Endothelial cell of umbilical vein (primary cell): Measurements from ENCODE around the gene HIPK4. TPM values are rescaled to one million over a fixed set of nuclear protein-coding genes. Genes with fewer than 3 reads are reported as not detected.

Experiments used
- BruUV-seq: library from RNA; stranded (reverse); fragments of 400-500 nt; replicated peaks from 2 replicates; lab custom pipeline; 2021; lab: Mats Ljungman, UMichigan
- CTCF ChIA-PET: fragments of 300-600, 350-600 bp; sonication (Branson Sonifier 250); formaldehyde crosslinking; loops from one replicate; lab custom pipeline; 2021; ENCODE audit warnings: antibody characterized with exemption, inconsistent platforms; lab: Charles Lee
- POLR2A ChIA-PET: fragments of 300-600, 350-600 bp; sonication (Branson Sonifier 250); formaldehyde crosslinking; loops from one replicate; lab custom pipeline; 2021; ENCODE audit warnings: antibody characterized with exemption, inconsistent platforms; lab: Charles Lee
- DNase-seq: peaks from one replicate; pipeline ENCODE4 v3.0.0-alpha.2; 2011; ENCODE audit warnings: low read depth, low spot score
- FAIRE-seq: peaks from 2 replicates; lab custom pipeline; 2011; peaks lifted over from hg19 to GRCh38; lab: Jason Lieb, UNC
- H2AFZ ChIP-seq: 2 replicates; pipeline ENCODE4 v1.6.0; 2012; ENCODE audit warnings: low read depth, low read length, control low read depth, inconsistent platforms
- H3K27ac ChIP-seq: 2 replicates; pipeline ENCODE4 v1.5.1; 2011; ENCODE audit warnings: low read depth, mild to moderate bottlenecking, control low read depth, low read length, moderate library complexity; ENCODE audit not compliant: insufficient read depth
- H3K27me3 ChIP-seq, 2 experiments: 2 replicates each; pipeline versions ENCODE4 v1.6.0 to v1.6.1; 2011; ENCODE audit warnings: low read length in 2 of 2, mixed read lengths in 1 of 2; ENCODE audit not compliant: control insufficient read depth in 2 of 2, insufficient read depth in 2 of 2
- H3K36me3 ChIP-seq, 2 experiments: 2 replicates in 1 of 2; 3 replicates in 1 of 2; pipeline ENCODE4 v1.5.1; 2011; ENCODE audit warnings: low read length in 2 of 2, mild to moderate bottlenecking in 1 of 2, moderate library complexity in 1 of 2; ENCODE audit not compliant: control insufficient read depth in 2 of 2, insufficient read depth in 2 of 2; ENCODE audit errors: extremely low read depth in 1 of 2
- H3K4me1 ChIP-seq: 3 replicates; pipeline ENCODE4 v1.5.1; 2011; ENCODE audit warnings: mild to moderate bottlenecking, low read length; ENCODE audit not compliant: control insufficient read depth, insufficient read depth; ENCODE audit errors: extremely low read depth
- H3K4me2 ChIP-seq: 2 replicates; pipeline ENCODE4 v1.6.1; 2011; ENCODE audit warnings: low read length, control low read depth, mixed read lengths; ENCODE audit not compliant: insufficient read depth
- H3K4me3 ChIP-seq, 3 experiments: fragments of 200-600 bp in 1 of 3; sonication (generic), shearing (Covaris generic) in 1 of 3; replicated peaks in 1 of 3; 2 replicates each; pipeline ENCODE4 v1.5.1; 2011 to 2016; ENCODE audit warnings: control low read depth in 3 of 3, low read length in 3 of 3, mild to moderate bottlenecking in 2 of 3, inconsistent platforms in 1 of 3, low read depth in 1 of 3, moderate library complexity in 1 of 3; ENCODE audit not compliant: insufficient read depth in 1 of 3
- H3K79me2 ChIP-seq: 2 replicates; pipeline ENCODE4 v1.6.0; 2012; ENCODE audit warnings: low read length, inconsistent platforms; ENCODE audit not compliant: control insufficient read depth, insufficient read depth
- H3K9ac ChIP-seq: replicated peaks from 2 replicates; pipeline ENCODE3; 2011; ENCODE audit warnings: low read length, control low read depth; ENCODE audit not compliant: insufficient read depth; ENCODE audit errors: extremely low read depth
- H3K9me1 ChIP-seq: replicated peaks from 3 replicates; pipeline ENCODE4 v1.6.0; 2011; ENCODE audit warnings: mild to moderate bottlenecking, low read length; ENCODE audit not compliant: control insufficient read depth, insufficient read depth; ENCODE audit errors: extremely low read depth
- H3K9me3 ChIP-seq: replicated peaks from 2 replicates; pipeline ENCODE4 v1.5.1; 2012; ENCODE audit warnings: low read length, inconsistent platforms; ENCODE audit not compliant: control insufficient read depth, insufficient read depth
- H4K20me1 ChIP-seq: replicated peaks from 2 replicates; pipeline ENCODE3; 2011; ENCODE audit warnings: mild to moderate bottlenecking, low read length; ENCODE audit not compliant: control insufficient read depth, insufficient read depth; ENCODE audit errors: extremely low read depth
- CTCF ChIP-seq, 2 donors: IDR thresholded peaks; 1 replicate in 1 of 2; 2 replicates in 1 of 2; pipeline ENCODE4 v1.5.1; 2011; ENCODE audit warnings: low read length in 2 of 2, mild to moderate bottlenecking in 2 of 2, moderate library complexity in 2 of 2, control low read depth in 1 of 2, inconsistent platforms in 1 of 2, low read depth in 1 of 2; ENCODE audit not compliant: insufficient read depth in 1 of 2; ENCODE audit errors: extremely low read depth in 1 of 2
- EZH2 ChIP-seq: IDR thresholded peaks from 2 replicates; pipeline ENCODE4 v1.6.1; 2012; ENCODE audit warnings: borderline replicate concordance, low read depth, mild to moderate bottlenecking, moderate library complexity, low read length, inconsistent platforms; ENCODE audit not compliant: severe bottlenecking
- FOS ChIP-seq: IDR thresholded peaks from 2 replicates; pipeline ENCODE4 v1.6.1; 2011; ENCODE audit warnings: mild to moderate bottlenecking, low read length, moderate library complexity, borderline replicate concordance; ENCODE audit not compliant: insufficient read depth
- GATA2 ChIP-seq: IDR thresholded peaks from 2 replicates; pipeline ENCODE4 v1.7.0; 2011; ENCODE audit warnings: low read depth, mild to moderate bottlenecking, moderate library complexity, mixed read lengths, low read length; ENCODE audit not compliant: insufficient read length, insufficient read depth
- JUN ChIP-seq: IDR thresholded peaks from 2 replicates; pipeline ENCODE4 v1.6.1; 2011; ENCODE audit warnings: borderline replicate concordance, low read depth; ENCODE audit not compliant: insufficient read length, insufficient read depth
- MAX ChIP-seq: IDR thresholded peaks from 2 replicates; pipeline ENCODE4 v1.6.1; 2011; ENCODE audit not compliant: insufficient read depth, insufficient read length
- MYC ChIP-seq: IDR thresholded peaks from one replicate; pipeline ENCODE4 v1.6.1; 2011; ENCODE audit warnings: mild to moderate bottlenecking, low read depth, low read length
- POLR2A ChIP-seq: IDR thresholded peaks from 2 replicates; pipeline ENCODE4 v1.6.1; 2012; ENCODE audit warnings: low read depth, mild to moderate bottlenecking, control low read depth, low read length
- POLR2AphosphoS5 ChIP-seq: IDR thresholded peaks from 2 replicates; pipeline ENCODE4 v1.6.1; 2012; ENCODE audit warnings: low read depth, mild to moderate bottlenecking, control low read depth, low read length, moderate library complexity; ENCODE audit not compliant: insufficient read depth
- dilution Hi-C: fragments of 300-500 bp; cut with MboI; formaldehyde crosslinking; loops from one replicate; pipeline ENCODE4 v1.15.0; 2019; ENCODE audit warnings: low sequenced_read_pairs; ENCODE audit not compliant: extremely low pct_ligation_motif_present
- intact Hi-C: fragments of 100-400 bp; cut with micrococcal nuclease; formaldehyde crosslinking; loops from one replicate; pipeline ENCODE4 v1.10.0; 2022
- polyA plus RNA-seq, 4 experiments: library from polyadenylated mRNA; depleted of rRNA in 3 of 4; stranded (reverse) in 3 of 4; unstranded in 1 of 4; fragments of >200 nt; gene quantifications; 2 replicates each; pipeline versions ENCODE4 v1.2.1 to v1.2.3, GENCODE V29; 2011 to 2012; ENCODE audit warnings: missing spikeins in 1 of 4
- total RNA-seq: library from RNA; stranded (reverse); gene quantifications from 2 replicates; pipeline ENCODE4 v1.2.3, GENCODE V29; 2021

HIPK4 gene
- total and polyA plus RNA-seq, 2 donors (not counting 3 experiments of a cell fraction or from before 2014, with no cell fraction given), result 0.12 TPM; not detected in 1

GRCh38 chr19:40366697-40367561 lies 23.1 kb downstream of the HIPK4 start:
- peaks cover 3% of the 10 kb centered on the region for H3K4me1 ChIP-seq
- CTCF ChIA-PET, result no interaction called here
- H3K4me3 ChIP-seq, result no peak overlapping the region
- no peaks in the 10 kb centered on the region for H3K27me3 ChIP-seq
- H3K79me2 ChIP-seq, result no peaks in the 10 kb centered on the region
- POLR2A ChIA-PET, result no interaction called here
- H3K9me3 ChIP-seq, result no peaks in the 10 kb centered on the region
- intact Hi-C loops (loop anchor here (5.0 kb wide), 1 partner anchor 35 kb away; no protein-coding TSS in a partner anchor), dilution Hi-C loops (no loop called here)
- H3K9me1 ChIP-seq, result no peaks in the 10 kb centered on the region
- no TSS peak for BruUV-seq
- H4K20me1 ChIP-seq, result no peaks in the 10 kb centered on the region
- no peak overlapping the region for H3K4me2 ChIP-seq
- TF ChIP-seq POLR2AphosphoS5, result no peak
- TF ChIP-seq CTCF (IDR thresholded peaks at IDR 0.05; ENCODE audit: extremely low read depth in 1 of 2, insufficient read depth in 1 of 2, low read depth in 1 of 2, low read length in 2 of 2), result no peak
- no peak for TF ChIP-seq EZH2
- TF ChIP-seq GATA2, result no peak
- no peak for TF ChIP-seq MAX
- no peak for TF ChIP-seq MYC
- TF ChIP-seq JUN, result no peak
- TF ChIP-seq FOS, result no peak
- no peak for TF ChIP-seq POLR2A
- no peak overlapping the region for H3K27ac ChIP-seq
- no peak for FAIRE-seq
- no peak overlapping the region for H3K9ac ChIP-seq
- H2AFZ ChIP-seq, result no peak overlapping the region
- H3K36me3 ChIP-seq, result peaks cover 0 to 9% of the 10 kb centered on the region in 2 experiments
- no peak for DNase-seq
